A673 (cell line): ENCODE results near the gene TMEM156.

ENCODE experiments used
- EZH2 ChIP-seq: fragments of 200-600 bp; sonication (generic); IDR thresholded peaks from 2 replicates; pipeline ENCODE4 v1.6.1; 2017; ENCODE audit warnings: borderline replicate concordance, low read depth, mild to moderate bottlenecking, mixed read lengths, antibody characterized with exemption, low read length; ENCODE audit not compliant: poor library complexity, severe bottlenecking
- TF ChIP-seq, protein P1 (sequence below): fragments of 300-800, 200-600 bp; sonication (generic); conservative IDR thresholded peaks from 2 replicates; pipeline ENCODE4 v1.5.1; 2017; ENCODE audit warnings: low read depth, mild to moderate bottlenecking, antibody characterized with exemption, low read length, moderate library complexity, mixed read lengths

DNA sequence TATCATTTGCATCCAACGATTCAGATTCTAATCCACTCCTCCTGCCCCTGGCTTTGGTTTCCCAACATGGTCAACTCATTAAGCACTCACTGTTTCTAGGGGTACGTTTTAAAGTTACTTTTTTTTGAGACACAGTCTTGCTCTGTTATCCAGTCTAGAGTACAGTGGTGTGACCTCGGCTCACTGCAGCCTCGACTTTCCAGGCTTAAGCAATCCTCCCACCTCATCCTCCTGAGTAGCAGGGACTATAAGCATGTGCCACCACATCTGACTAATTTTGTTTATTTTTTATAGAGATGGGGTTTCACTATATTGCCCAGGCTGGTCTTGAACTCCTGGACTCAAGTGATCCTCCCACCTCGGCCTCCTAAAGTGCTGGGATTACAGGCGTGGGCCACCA lies 48.9 kb downstream of the TMEM156 start:
- no peak for TF ChIP-seq EZH2
- TF ChIP-seq, protein P1, sequence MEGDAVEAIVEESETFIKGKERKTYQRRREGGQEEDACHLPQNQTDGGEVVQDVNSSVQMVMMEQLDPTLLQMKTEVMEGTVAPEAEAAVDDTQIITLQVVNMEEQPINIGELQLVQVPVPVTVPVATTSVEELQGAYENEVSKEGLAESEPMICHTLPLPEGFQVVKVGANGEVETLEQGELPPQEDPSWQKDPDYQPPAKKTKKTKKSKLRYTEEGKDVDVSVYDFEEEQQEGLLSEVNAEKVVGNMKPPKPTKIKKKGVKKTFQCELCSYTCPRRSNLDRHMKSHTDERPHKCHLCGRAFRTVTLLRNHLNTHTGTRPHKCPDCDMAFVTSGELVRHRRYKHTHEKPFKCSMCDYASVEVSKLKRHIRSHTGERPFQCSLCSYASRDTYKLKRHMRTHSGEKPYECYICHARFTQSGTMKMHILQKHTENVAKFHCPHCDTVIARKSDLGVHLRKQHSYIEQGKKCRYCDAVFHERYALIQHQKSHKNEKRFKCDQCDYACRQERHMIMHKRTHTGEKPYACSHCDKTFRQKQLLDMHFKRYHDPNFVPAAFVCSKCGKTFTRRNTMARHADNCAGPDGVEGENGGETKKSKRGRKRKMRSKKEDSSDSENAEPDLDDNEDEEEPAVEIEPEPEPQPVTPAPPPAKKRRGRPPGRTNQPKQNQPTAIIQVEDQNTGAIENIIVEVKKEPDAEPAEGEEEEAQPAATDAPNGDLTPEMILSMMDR = no peak
